SK-N-SH treated with all-trans-retinoic acid at 6 μM for 48 hours (cell line): ENCODE results near the gene MAEL.

Experiments used
- ATAC-seq: fragments of 200-7000 bp; cut with Tn5 transposase; 3 replicates; pipeline ENCODE4 v1.9.1; 2020; ENCODE audit warnings: mild to moderate bottlenecking, moderate library complexity
- ARNTL ChIP-seq: fragments of 450-650 bp; formaldehyde crosslinking; IDR thresholded peaks from 2 replicates; pipeline ENCODE4 v1.5.0; 2020; ENCODE audit warnings: low read depth, mild to moderate bottlenecking, moderate library complexity, borderline replicate concordance
- BACH2 ChIP-seq: fragments of 250-450 bp; sonication (Bioruptor Pico); IDR thresholded peaks from 2 replicates; pipeline ENCODE4 v1.9.0; 2021; ENCODE audit warnings: mild to moderate bottlenecking, borderline replicate concordance
- CREB5 ChIP-seq: fragments of 250-450 bp; sonication (Bioruptor Pico); IDR thresholded peaks from 2 replicates; pipeline ENCODE4 v1.5.1; 2020; ENCODE audit warnings: low read depth, mild to moderate bottlenecking, moderate library complexity
- CSDC2 ChIP-seq: fragments of 250-450 bp; sonication (Bioruptor Pico); IDR thresholded peaks from 2 replicates; pipeline ENCODE4 v1.5.0; 2020; ENCODE audit warnings: mild to moderate bottlenecking, moderate library complexity
- CSRNP3 ChIP-seq: fragments of 250-450 bp; sonication (Bioruptor Pico); IDR thresholded peaks from 2 replicates; pipeline ENCODE4 v1.5.1; 2021; ENCODE audit warnings: mild to moderate bottlenecking, moderate library complexity
- ESRRG ChIP-seq: fragments of 250-450 bp; sonication (Bioruptor Pico); IDR thresholded peaks from 2 replicates; pipeline ENCODE4 v1.6.1; 2021; ENCODE audit warnings: mild to moderate bottlenecking
- ISL1 ChIP-seq: fragments of 250-450 bp; sonication (Bioruptor Pico); IDR thresholded peaks from 2 replicates; pipeline ENCODE4 v2.1.2; 2022; ENCODE audit warnings: mild to moderate bottlenecking, moderate library complexity
- OSR1 ChIP-seq: fragments of 250-450 bp; sonication (Bioruptor Pico); IDR thresholded peaks from 2 replicates; pipeline ENCODE4 v1.8.0; 2022; ENCODE audit warnings: moderate library complexity, mild to moderate bottlenecking, inconsistent platforms
- PATZ1 ChIP-seq: fragments of 250-450 bp; sonication (Bioruptor Pico); IDR thresholded peaks from 2 replicates; pipeline ENCODE4 v1.8.0; 2020; ENCODE audit warnings: mild to moderate bottlenecking, moderate library complexity, borderline replicate concordance
- POU6F1 ChIP-seq: fragments of 250-450 bp; sonication (Bioruptor Pico); IDR thresholded peaks from 2 replicates; pipeline ENCODE4 v1.8.0; 2021; ENCODE audit warnings: low read depth, mild to moderate bottlenecking, moderate library complexity, borderline replicate concordance
- PPARA ChIP-seq: fragments of 250-450 bp; sonication (Bioruptor Pico); IDR thresholded peaks from 2 replicates; pipeline ENCODE4 v1.5.0; 2020; ENCODE audit warnings: mild to moderate bottlenecking, borderline replicate concordance
- RARB ChIP-seq: fragments of 250-450 bp; sonication (Bioruptor Pico); IDR thresholded peaks from 2 replicates; pipeline ENCODE4 v1.8.0; 2021; ENCODE audit warnings: mild to moderate bottlenecking, moderate library complexity
- TCF4 ChIP-seq: fragments of 250-450 bp; sonication (Bioruptor Pico); IDR thresholded peaks from 2 replicates; pipeline ENCODE4 v1.8.0; 2021; ENCODE audit warnings: mild to moderate bottlenecking, moderate library complexity, borderline replicate concordance
- TOX ChIP-seq: fragments of 250-450 bp; sonication (Bioruptor Pico); IDR thresholded peaks from 2 replicates; pipeline ENCODE4 v1.8.0; 2021; ENCODE audit warnings: mild to moderate bottlenecking, moderate library complexity, borderline replicate concordance
- TSHZ2 ChIP-seq: fragments of 250-450 bp; sonication (Bioruptor Pico); IDR thresholded peaks from 2 replicates; pipeline ENCODE4 v1.5.0; 2020; ENCODE audit warnings: mild to moderate bottlenecking, moderate library complexity
- ZC3H10 ChIP-seq: fragments of 250-450 bp; sonication (Bioruptor Pico); IDR thresholded peaks from 2 replicates; pipeline ENCODE4 v1.5.1; 2021; ENCODE audit warnings: mild to moderate bottlenecking, moderate library complexity
- ZFP3 ChIP-seq: fragments of 250-450 bp; sonication (Bioruptor Pico); IDR thresholded peaks from 2 replicates; pipeline ENCODE4 v1.5.0; 2020; ENCODE audit warnings: mild to moderate bottlenecking, moderate library complexity
- ZFP30 ChIP-seq: fragments of 450-650 bp; formaldehyde crosslinking; IDR thresholded peaks from 2 replicates; pipeline ENCODE4 v1.5.0; 2022; ENCODE audit warnings: mild to moderate bottlenecking, moderate library complexity
- ZNF565 ChIP-seq: fragments of 450-650 bp; formaldehyde crosslinking; conservative IDR thresholded peaks from 2 replicates; pipeline ENCODE4 v1.5.0; 2020; ENCODE audit warnings: low read depth, mild to moderate bottlenecking, moderate library complexity
- ZNF70 ChIP-seq: fragments of 450-650 bp; formaldehyde crosslinking; IDR thresholded peaks from 2 replicates; pipeline ENCODE4 v1.5.0; 2020; ENCODE audit warnings: mild to moderate bottlenecking, moderate library complexity
- ZNF8 ChIP-seq: fragments of 450-650 bp; formaldehyde crosslinking; IDR thresholded peaks from 2 replicates; pipeline ENCODE4 v1.5.0; 2020; ENCODE audit warnings: mild to moderate bottlenecking, moderate library complexity

Gene MAEL

GRCh38 chr1:167052389-167052788, 63.3 kb downstream of the MAEL start:
- peak; percentile 89 for ATAC-seq
- TF ChIP-seq CSDC2 (no peak), ZFP30 (CRISPR knock-in tag) (no peak), ZC3H10 (CRISPR knock-in tag) (no peak), ESRRG (CRISPR knock-in tag) (no peak), TOX (CRISPR knock-in tag) (no peak), TSHZ2 (CRISPR knock-in tag) (no peak), ZNF8 (CRISPR knock-in tag) (no peak), PPARA (CRISPR knock-in tag) (no peak), POU6F1 (no peak), ZNF565 (CRISPR knock-in tag) (no peak), TCF4 (CRISPR knock-in tag) (no peak), OSR1 (CRISPR knock-in tag) (no peak), BACH2 (CRISPR knock-in tag) (no peak), RARB (CRISPR knock-in tag) (no peak), ISL1 (CRISPR knock-in tag) (no peak), ARNTL (CRISPR knock-in tag) (no peak), CSRNP3 (no peak), CREB5 (CRISPR knock-in tag) (no peak), ZFP3 (CRISPR knock-in tag) (no peak), PATZ1 (CRISPR knock-in tag) (no peak)

GRCh38 chr1:167054531-167054930, 65.5 kb downstream of the MAEL start:
- TF ChIP-seq ZFP30 (CRISPR knock-in tag) = no peak
- no peak for TF ChIP-seq ARNTL (CRISPR knock-in tag)
- TF ChIP-seq ZC3H10 (CRISPR knock-in tag) = no peak
- TF ChIP-seq TOX (CRISPR knock-in tag) = no peak
- TF ChIP-seq ESRRG (CRISPR knock-in tag) = no peak
- no peak for TF ChIP-seq ZFP3 (CRISPR knock-in tag)
- TF ChIP-seq PPARA (CRISPR knock-in tag) = no peak
- no peak for TF ChIP-seq ZNF8 (CRISPR knock-in tag)
- no peak for TF ChIP-seq PATZ1 (CRISPR knock-in tag)
- no peak for TF ChIP-seq ZNF70 (CRISPR knock-in tag)
- no peak for TF ChIP-seq CSRNP3
- TF ChIP-seq TSHZ2 (CRISPR knock-in tag) = no peak
- TF ChIP-seq CREB5 (CRISPR knock-in tag) = no peak
- TF ChIP-seq ISL1 (CRISPR knock-in tag) = no peak
- no peak for TF ChIP-seq BACH2 (CRISPR knock-in tag)
- ATAC-seq = no peak
